GM19452 (cell line): Measurements from ENCODE around the gene CEACAM1.
A peak's percentile ranks its signal among the peaks of the same experiment; 100 is the strongest.
"Not testable (repeated sequence)": the region's sequence is repeated elsewhere in the genome, so short reads cannot be mapped to it uniquely, and the experiment has no call there.

Experiments used
- ATAC-seq: cut with Tn5 transposase; IDR thresholded peaks from one replicate; pipeline ENCODE4 v1.9.1; 2021; ENCODE audit not compliant: unreplicated experiment

CEACAM1 gene

GRCh38 chr19:42528354-42529247, at the start of gene CEACAM1:
Gene CEACAM1 (minus strand): TSS chr19:42528481. CDS start chr19:42528374, 107 bp downstream.
- ATAC-seq = peak; percentile 72

- ATAC-seq = no peak
Observed at GRCh38 chr19:42577016-42577415, 48.7 kb upstream of the CEACAM1 start.

GRCh38 chr19:42576241-42576640, 48.0 kb upstream of the CEACAM1 start:
- no peak for ATAC-seq

- ATAC-seq = no peak
Observed at GRCh38 chr19:42573642-42574041, 45.4 kb upstream of the CEACAM1 start.

- no peak for ATAC-seq
Observed at GRCh38 chr19:42571116-42571515, 42.8 kb upstream of the CEACAM1 start.

DNA sequence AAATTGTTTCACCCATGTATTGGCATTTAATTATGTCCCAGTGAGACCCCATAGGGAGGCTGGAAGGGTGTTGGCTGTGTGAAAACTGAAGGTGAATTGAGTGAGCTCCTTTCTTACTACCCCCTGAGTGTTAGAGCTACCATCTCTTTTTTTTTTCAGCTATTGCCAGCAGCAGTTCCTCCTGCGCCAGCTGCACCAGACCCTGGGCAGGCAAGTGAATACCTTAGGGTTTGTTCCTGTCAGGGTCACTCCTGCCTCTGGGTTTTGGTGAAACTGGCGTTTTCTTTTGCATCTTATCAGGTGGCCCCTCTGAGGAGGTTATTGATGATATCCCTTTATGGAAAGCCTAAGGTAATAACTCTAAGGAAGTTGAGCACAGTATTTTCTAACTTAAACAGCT, 40.9 kb upstream of the CEACAM1 start:
- no peak for ATAC-seq

DNA sequence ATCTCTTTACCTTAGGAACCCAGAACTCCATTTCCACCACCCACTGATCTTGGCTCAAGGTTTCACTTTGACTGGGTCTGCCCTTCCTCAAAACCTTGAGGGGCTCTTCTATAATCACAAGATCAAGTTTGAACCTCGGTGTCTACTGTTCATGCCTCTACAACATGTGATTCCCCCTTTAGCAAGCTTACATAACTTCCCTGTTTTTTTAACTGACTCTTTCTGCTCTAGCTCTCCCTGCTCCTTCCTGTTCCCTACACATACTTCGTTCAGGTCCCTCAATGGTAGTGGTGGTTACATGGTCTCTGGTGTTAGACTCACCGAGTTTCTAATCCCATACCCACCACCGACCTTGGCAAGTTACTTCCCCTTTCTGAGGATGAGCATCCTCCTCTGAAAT, 39.7 kb upstream of the CEACAM1 start:
- no peak for ATAC-seq

DNA sequence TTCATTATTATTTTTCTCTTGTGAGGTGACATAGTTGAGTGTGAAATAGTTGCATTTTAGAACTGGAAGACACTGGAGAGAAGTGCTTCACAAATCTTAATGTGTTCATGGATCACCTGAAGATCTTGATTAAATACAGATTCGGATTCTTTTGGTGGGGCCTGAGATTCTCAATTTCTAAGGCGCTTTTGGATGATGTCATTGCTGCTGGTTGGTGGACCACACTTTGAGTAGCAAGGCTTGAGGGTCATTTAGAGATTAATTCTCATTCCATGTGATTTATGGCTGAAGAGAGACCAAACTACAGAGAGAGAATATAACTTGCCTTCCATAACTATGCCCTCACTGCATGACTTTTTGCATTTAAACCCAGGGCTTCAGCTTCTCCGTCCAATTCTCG, 39.3 kb upstream of the CEACAM1 start:
- ATAC-seq = no peak

GRCh38 chr19:42563352-42564210, 35.3 kb upstream of the CEACAM1 start:
- no peak for ATAC-seq

- no peak for ATAC-seq
Observed at GRCh38 chr19:42561512-42561911, 33.2 kb upstream of the CEACAM1 start.

GRCh38 chr19:42560731-42561130, 32.5 kb upstream of the CEACAM1 start:
- no peak for ATAC-seq

DNA sequence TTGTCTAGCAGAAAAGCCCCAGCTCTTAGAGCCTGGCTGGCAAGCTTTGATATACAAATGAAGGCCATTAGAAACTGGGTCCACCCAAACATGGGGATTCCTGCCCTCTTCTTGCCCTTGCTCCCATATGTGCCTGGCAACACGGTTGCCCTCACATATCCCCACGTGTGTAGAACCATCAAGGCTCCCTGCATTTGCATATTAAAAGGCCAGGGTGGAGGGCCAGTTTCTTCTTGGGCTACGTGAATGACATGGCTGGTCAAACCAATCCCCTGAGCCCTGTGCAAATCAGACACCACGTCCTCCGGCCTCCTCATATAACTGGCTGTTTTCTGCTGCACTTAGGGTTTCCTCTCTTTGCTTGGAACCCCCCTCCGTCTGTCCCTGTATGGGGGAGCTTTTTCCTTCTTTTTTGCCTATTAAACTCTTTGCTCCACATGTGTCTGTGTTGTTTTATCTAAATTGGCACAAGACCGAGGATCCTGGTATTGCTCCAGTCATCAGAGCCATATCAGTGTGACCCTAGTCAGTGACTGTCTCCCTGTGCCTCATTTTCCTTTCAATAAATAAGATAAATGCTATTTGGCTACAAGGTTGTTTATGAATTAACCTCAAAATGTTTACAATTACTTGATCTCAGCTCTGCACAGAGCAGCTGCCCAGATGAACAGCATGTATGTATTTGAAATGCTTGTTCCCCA, 30.3 kb upstream of the CEACAM1 start:
- no peak for ATAC-seq

GRCh38 chr19:42557386-42557871, 29.1 kb upstream of the CEACAM1 start:
- not testable (repeated sequence) for ATAC-seq

DNA sequence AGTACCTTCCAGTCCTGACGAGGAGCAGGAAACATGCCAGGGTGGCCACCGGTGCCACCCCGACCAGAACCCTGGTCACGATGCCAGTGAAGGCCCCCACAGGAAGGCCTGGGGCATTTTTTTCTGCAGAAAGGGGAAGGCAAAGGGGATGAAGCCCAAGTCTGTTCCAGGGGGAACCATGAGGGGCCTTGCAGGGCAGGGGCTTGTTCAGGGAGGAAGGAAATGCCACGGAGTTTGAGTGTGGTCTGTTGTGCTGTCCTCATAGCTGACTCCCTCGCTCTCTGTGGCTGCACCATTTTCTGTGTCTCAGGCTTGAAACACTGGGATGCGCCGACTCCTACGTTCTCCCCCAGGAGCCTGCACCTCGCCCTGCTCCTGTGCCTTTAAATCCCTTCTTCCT, 27.5 kb upstream of the CEACAM1 start:
- ATAC-seq = no peak

- ATAC-seq = no peak
Observed at GRCh38 chr19:42555317-42555716, 27.0 kb upstream of the CEACAM1 start.

DNA sequence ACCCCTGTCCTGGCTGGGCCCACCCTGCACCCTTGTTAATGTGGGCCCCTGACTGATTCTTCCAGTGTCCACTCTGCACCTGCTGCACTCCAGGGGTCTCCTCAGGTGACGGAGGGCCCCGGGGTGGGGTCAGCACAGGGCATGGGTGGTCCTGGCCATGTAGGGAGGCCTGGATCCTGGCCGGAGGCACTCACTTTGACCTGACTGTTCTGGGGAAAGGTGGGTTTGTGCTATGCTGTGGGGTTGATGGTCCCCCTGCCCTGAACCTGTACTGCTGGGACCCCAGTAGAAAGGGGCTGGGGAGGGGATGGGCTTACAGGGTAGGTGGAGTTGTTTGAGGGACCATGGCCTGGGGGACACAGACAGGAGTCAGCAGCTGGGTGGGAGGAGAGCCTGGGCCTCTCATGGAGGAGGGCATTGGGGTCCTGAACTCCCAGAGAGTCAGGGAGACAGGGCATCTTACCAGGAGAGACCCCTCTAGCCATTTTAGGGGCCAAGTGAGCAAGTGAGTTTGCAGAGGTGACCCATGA, 25.8 kb upstream of the CEACAM1 start:
- ATAC-seq = no peak

GRCh38 chr19:42553292-42554045, 25.2 kb upstream of the CEACAM1 start:
- ATAC-seq = no peak

GRCh38 chr19:42552086-42553065, 24.1 kb upstream of the CEACAM1 start:
- no peak for ATAC-seq

DNA sequence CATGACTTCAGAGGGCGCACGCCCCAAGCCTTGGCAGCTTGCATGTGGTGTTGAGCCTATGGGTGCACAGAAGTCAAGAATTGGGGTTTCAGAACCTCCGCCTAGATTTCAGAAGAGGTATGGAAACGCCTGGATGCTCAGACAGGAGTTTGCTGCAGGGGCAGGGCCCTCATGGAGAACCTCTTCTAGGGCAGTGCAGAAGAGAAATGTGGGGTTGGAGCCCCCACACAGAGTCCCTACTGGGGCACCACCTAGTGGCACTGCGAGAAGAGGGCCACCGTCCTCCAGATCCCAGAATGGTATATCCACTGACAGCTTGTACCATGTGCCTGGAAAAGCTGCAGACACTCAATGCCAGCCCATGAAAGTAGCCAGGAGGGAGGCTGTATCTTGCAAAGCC, 22.2 kb upstream of the CEACAM1 start:
- ATAC-seq = not testable (repeated sequence)
